Raji (cell line): ENCODE data around the gene RUVBL2.

Source experiments
- POLR2A ChIP-seq: IDR thresholded peaks from 2 replicates; pipeline ENCODE4 v1.6.1; 2011; ENCODE audit warnings: low read depth, low read length, control low read depth; ENCODE audit not compliant: insufficient read depth

Gene RUVBL2

GRCh38 chr19:49059053-49059452, 65.4 kb downstream of the RUVBL2 start:
- no peak for TF ChIP-seq POLR2A

GRCh38 chr19:49061000-49061399, 67.3 kb downstream of the RUVBL2 start:
- no peak for TF ChIP-seq POLR2A

GRCh38 chr19:49061445-49061844, 67.8 kb downstream of the RUVBL2 start:
- TF ChIP-seq POLR2A = no peak

GRCh38 chr19:49064029-49064629, 70.4 kb downstream of the RUVBL2 start:
- no peak for TF ChIP-seq POLR2A

GRCh38 chr19:49064768-49065611, 71.3 kb downstream of the RUVBL2 start, which contains the start of gene NTF4:
NTF4 (minus strand) TSS chr19:49064818; CDS start chr19:49061997, 2,821 bp downstream.
- TF ChIP-seq POLR2A = no peak
